ENCODE results near the gene SSTR5. TPM values are rescaled to one million over a fixed set of nuclear protein-coding genes. Genes with fewer than 3 reads are reported as not detected.

SSTR5 gene
- polyA plus RNA-seq, 2 of the 4 experiments (the other 2 are of a cell fraction), result 0.06 to 0.08 TPM

GRCh38 chr16:1050516-1050915, 22.0 kb upstream of the SSTR5 start:
- TF ChIP-seq CHD4 (IDR thresholded peaks at IDR 0.05; ENCODE audit: borderline replicate concordance) (no peak), ZSCAN20 (CRISPR knock-in tag; IDR thresholded peaks at IDR 0.05) (no peak), MAZ (IDR thresholded peaks at IDR 0.05; ENCODE audit: borderline replicate concordance, low read depth, low read length) (no peak), POLR2A (IDR thresholded peaks at IDR 0.05; ENCODE audit: low read length) (no peak), CHD2 (IDR thresholded peaks at IDR 0.05; ENCODE audit: low read length, partially characterized antibody) (no peak), HES2 (IDR thresholded peaks at IDR 0.05) (no peak), PHF8 (IDR thresholded peaks at IDR 0.05; ENCODE audit: borderline replicate concordance, low read depth) (no peak), MYC (IDR thresholded peaks at IDR 0.05; ENCODE audit: borderline replicate concordance, low read length) (no peak), PBX3 (IDR thresholded peaks at IDR 0.05) (no peak), MAX (IDR thresholded peaks at IDR 0.05) (no peak), FOSL2 (IDR thresholded peaks at IDR 0.05) (no peak), FOSL2 (CRISPR knock-in tag; IDR thresholded peaks at IDR 0.05) (no peak), HOXB13 (CRISPR knock-in tag; IDR thresholded peaks at IDR 0.05; ENCODE audit: low read depth) (no peak), RNF2 (IDR thresholded peaks at IDR 0.05; ENCODE audit: borderline replicate concordance, low read depth) (no peak), ZNF302 (CRISPR knock-in tag; IDR thresholded peaks at IDR 0.05) (no peak), E2F6 (IDR thresholded peaks at IDR 0.05; ENCODE audit: borderline replicate concordance, low read depth) (no peak), CTCF (IDR thresholded peaks at IDR 0.05) (no peak)
- CTCF ChIA-PET, result interaction anchor here (1.1 kb wide), 1 partner anchor 8 kb away, joined by 4 read pairs; no protein-coding TSS in a partner anchor
- H3K4me1 ChIP-seq, result peaks cover 15% of the 10 kb centered on the region
- H3K4me3 ChIP-seq, result no peak overlapping the region
- WGBS (ENCODE audit: missing lambda C conversion rate), result 89% methylated on average over 24 of the region's 30 CpGs
- FAIRE-seq (no peak), ATAC-seq (no peak), DNase-seq (ENCODE audit: low read depth in 1 of 2, low spot score in 1 of 2) (no peak)
- no peak overlapping the region for H3K4me2 ChIP-seq
- POLR2A ChIA-PET, result no interaction called here
- H3K27ac ChIP-seq, result no peak overlapping the region
- no peaks in the 10 kb centered on the region for H3K9me3 ChIP-seq

- TF ChIP-seq ESRRA (IDR thresholded peaks at IDR 0.05; ENCODE audit: borderline replicate concordance, low read length) (no peak), CHD4 (IDR thresholded peaks at IDR 0.05; ENCODE audit: borderline replicate concordance) (no peak), BHLHE40 (IDR thresholded peaks at IDR 0.05; ENCODE audit: low read depth, low read length) (no peak), PHF8 (IDR thresholded peaks at IDR 0.05; ENCODE audit: borderline replicate concordance, low read depth) (no peak), E2F6 (IDR thresholded peaks at IDR 0.05; ENCODE audit: borderline replicate concordance, low read depth) (no peak), FOSB (CRISPR knock-in tag; IDR thresholded peaks at IDR 0.05) (no peak), CBX2 (IDR thresholded peaks at IDR 0.05; ENCODE audit: borderline replicate concordance, low read depth) (no peak), EP300 (IDR thresholded peaks at IDR 0.05) (no peak), NPAS2 (CRISPR knock-in tag; IDR thresholded peaks at IDR 0.05; ENCODE audit: borderline replicate concordance) (no peak), SMC3 (IDR thresholded peaks at IDR 0.05) (no peak)
- ChIA-PET POLR2A (no interaction called here), CTCF (no interaction called here)
- Histone ChIP-seq H3K4me3 (no peak overlapping the region), H3K4me2 (no peak overlapping the region), H3K9me3 (no peaks in the 10 kb centered on the region), H3K27ac (no peak overlapping the region), H3K4me1 (peaks cover 15% of the 10 kb centered on the region)
- 79% methylated on average over 14 of the region's 15 CpGs for WGBS (ENCODE audit: missing lambda C conversion rate)
- no peak for FAIRE-seq
- no peak for DNase-seq (ENCODE audit: low read depth in 1 of 2, low spot score in 1 of 2)
- ATAC-seq, result no peak
These were observed 21.6 kb upstream of the SSTR5 start for GRCh38 chr16:1050921-1051320.
